Left hindlimb (tissue), 1 donor: ENCODE data around the gene MTPN.

Experiments used
- DNase-seq: peaks from one replicate; pipeline ENCODE4 v3.0.0-alpha.2; 2018

MTPN gene

GRCh38 chr7:135981958-135982646 is 4.9 kb upstream of the MTPN start:
- DNase-seq = no peak

GRCh38 chr7:135980665-135981180 is 3.6 kb upstream of the MTPN start:
- DNase-seq = no peak

GRCh38 chr7:135980012-135980551 is 2.9 kb upstream of the MTPN start:
- DNase-seq = no peak

- DNase-seq = no peak
These were observed 2.4 kb upstream of the MTPN start for GRCh38 chr7:135979471-135980011.

GRCh38 chr7:135978624-135979023 is 1.5 kb upstream of the MTPN start:
- no peak for DNase-seq

GRCh38 chr7:135977742-135978066 is 545 bp upstream of the MTPN start:
- DNase-seq = no peak

GRCh38 chr7:135976312-135977006 is 700 bp downstream of the MTPN start:
- no peak for DNase-seq

- DNase-seq = no peak
These were observed 2.0 kb downstream of the MTPN start for GRCh38 chr7:135975166-135975565.

GRCh38 chr7:135974667-135975066 is 2.5 kb downstream of the MTPN start:
- DNase-seq = no peak

- no peak for DNase-seq
These were observed 5.8 kb downstream of the MTPN start for GRCh38 chr7:135971366-135971725.

- DNase-seq = no peak
These were observed 6.3 kb downstream of the MTPN start for GRCh38 chr7:135970682-135971365.

GRCh38 chr7:135970045-135970444 is 7.1 kb downstream of the MTPN start:
- no peak for DNase-seq

GRCh38 chr7:135966341-135967043 is 10.7 kb downstream of the MTPN start:
- no peak for DNase-seq

- DNase-seq = no peak
These were observed 11.6 kb downstream of the MTPN start for GRCh38 chr7:135965602-135966001.

- DNase-seq = no peak
These were observed 12.4 kb downstream of the MTPN start for GRCh38 chr7:135964791-135965190.

GRCh38 chr7:135964274-135964673 is 12.9 kb downstream of the MTPN start:
- DNase-seq = no peak

GRCh38 chr7:135962802-135963201 is 14.4 kb downstream of the MTPN start:
- DNase-seq = no peak

GRCh38 chr7:135960709-135961451 is 16.3 kb downstream of the MTPN start:
- no peak for DNase-seq

GRCh38 chr7:135959646-135960363 is 17.4 kb downstream of the MTPN start:
- no peak for DNase-seq

GRCh38 chr7:135958173-135958572 is 19.0 kb downstream of the MTPN start:
- DNase-seq = no peak

GRCh38 chr7:135957627-135958026 is 19.5 kb downstream of the MTPN start:
- DNase-seq = no peak
